NT2/D1 (cell line): ENCODE measurements around the gene VLDLR.

Experiments
- DNase-seq: peaks from one replicate; pipeline ENCODE4 v3.0.0-alpha.2; 2011; ENCODE audit warnings: low read depth, low spot score
- H3K27me3 ChIP-seq: 2 replicates; pipeline ENCODE4 v1.6.0; 2011; ENCODE audit warnings: mild to moderate bottlenecking; ENCODE audit not compliant: insufficient read length, insufficient read depth
- H3K36me3 ChIP-seq: 2 replicates; pipeline ENCODE4 v1.6.1; 2011; ENCODE audit warnings: mild to moderate bottlenecking, low read length, mixed read lengths; ENCODE audit not compliant: insufficient read depth, insufficient read length
- H3K4me1 ChIP-seq: 2 replicates; pipeline ENCODE4 v1.5.1; 2011; ENCODE audit not compliant: insufficient read depth, insufficient read length
- H3K4me3 ChIP-seq: 2 replicates; pipeline ENCODE4 v1.5.1; 2011; ENCODE audit warnings: low read depth; ENCODE audit not compliant: insufficient read length
- H3K9ac ChIP-seq: 2 replicates; pipeline ENCODE4 v1.6.0; 2011; ENCODE audit warnings: low read depth; ENCODE audit not compliant: insufficient read length
- H3K9me3 ChIP-seq: 2 replicates; pipeline ENCODE4 v1.5.1; 2011; ENCODE audit warnings: mild to moderate bottlenecking, low read length; ENCODE audit not compliant: insufficient read depth
- SUZ12 ChIP-seq: IDR thresholded peaks from 2 replicates; pipeline ENCODE4 v1.6.1; 2011; ENCODE audit not compliant: insufficient read length, insufficient read depth; ENCODE audit errors: extremely low read depth
- YY1 ChIP-seq: IDR thresholded peaks from 2 replicates; pipeline ENCODE4 v1.6.1; 2011; ENCODE audit not compliant: insufficient read length, insufficient read depth
- ZNF274 ChIP-seq: IDR thresholded peaks from 2 replicates; pipeline ENCODE4 v1.6.1; 2011; ENCODE audit warnings: mild to moderate bottlenecking, low read depth, low read length

VLDLR gene

GRCh38 chr9:2663461-2664173 is 42.0 kb downstream of the VLDLR start:
- H3K9me3 ChIP-seq, result peaks cover 24% of the 10 kb centered on the region; the same call in 1 of the 2 replicates
- no peak overlapping the region for H3K4me3 ChIP-seq
- DNase-seq, result no peak
- H3K36me3 ChIP-seq, result peaks cover under 1% of the 10 kb centered on the region
- no peaks in the 10 kb centered on the region for H3K4me1 ChIP-seq
- TF ChIP-seq ZNF274 (no peak), SUZ12 (no peak), YY1 (no peak)
- H3K9ac ChIP-seq, result no peak overlapping the region
- H3K27me3 ChIP-seq, result no peaks in the 10 kb centered on the region

GRCh38 chr9:2664174-2665065 is 42.8 kb downstream of the VLDLR start:
- Histone ChIP-seq H3K9me3 (peaks cover 24% of the 10 kb centered on the region; the same call in 1 of the 2 replicates), H3K9ac (no peak overlapping the region), H3K4me1 (no peaks in the 10 kb centered on the region), H3K36me3 (no peaks in the 10 kb centered on the region), H3K27me3 (no peaks in the 10 kb centered on the region), H3K4me3 (no peak overlapping the region)
- DNase-seq, result no peak
- TF ChIP-seq YY1 (no peak), ZNF274 (no peak), SUZ12 (no peak)

- TF ChIP-seq ZNF274 (no peak), SUZ12 (no peak)
- no peak for DNase-seq
- Histone ChIP-seq H3K9me3 (peaks cover 24% of the 10 kb centered on the region; the same call in 1 of the 2 replicates), H3K4me3 (no peak overlapping the region), H3K36me3 (no peaks in the 10 kb centered on the region), H3K9ac (no peak overlapping the region), H3K4me1 (no peaks in the 10 kb centered on the region), H3K27me3 (no peaks in the 10 kb centered on the region)
These were observed 45.0 kb downstream of the VLDLR start for GRCh38 chr9:2666569-2666968.

- no peak for DNase-seq
- Histone ChIP-seq H3K27me3 (no peaks in the 10 kb centered on the region), H3K36me3 (no peaks in the 10 kb centered on the region), H3K4me1 (no peaks in the 10 kb centered on the region), H3K4me3 (no peak overlapping the region), H3K9ac (no peak overlapping the region), H3K9me3 (0 out of 2 replicates have a peak, but pooled peaks cover 2% of the 10 kb centered on the region)
- TF ChIP-seq YY1 (no peak), ZNF274 (no peak), SUZ12 (no peak)
These were observed 51.6 kb downstream of the VLDLR start for GRCh38 chr9:2673161-2673560.

GRCh38 chr9:2674141-2674824 is 52.7 kb downstream of the VLDLR start:
- Histone ChIP-seq H3K27me3 (no peaks in the 10 kb centered on the region), H3K9me3 (no peaks in the 10 kb centered on the region), H3K36me3 (no peaks in the 10 kb centered on the region), H3K9ac (no peak overlapping the region), H3K4me3 (no peak overlapping the region), H3K4me1 (no peaks in the 10 kb centered on the region)
- DNase-seq, result no peak
- TF ChIP-seq YY1 (no peak), SUZ12 (no peak), ZNF274 (no peak)

DNA sequence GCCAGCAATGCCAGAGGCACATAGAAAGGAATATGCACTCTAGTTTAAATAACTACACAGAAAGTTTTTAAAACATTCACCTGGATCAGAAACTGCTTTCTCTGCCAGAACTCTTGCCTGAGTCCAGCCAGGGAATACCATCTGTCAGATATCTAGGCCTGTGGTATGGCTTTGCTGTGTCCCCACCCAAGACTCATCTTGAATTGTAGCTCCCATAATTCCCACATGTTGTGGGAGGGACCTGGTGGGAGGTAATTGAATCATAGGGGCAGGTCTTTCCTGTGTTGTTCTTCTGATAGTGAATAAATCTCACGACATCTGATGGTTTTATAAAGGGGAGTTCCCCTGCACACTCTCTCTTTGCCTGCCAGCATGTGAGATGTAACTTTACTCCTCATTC is 54.2 kb downstream of the VLDLR start:
- Histone ChIP-seq H3K9ac (no peak overlapping the region), H3K4me1 (no peaks in the 10 kb centered on the region), H3K36me3 (no peaks in the 10 kb centered on the region), H3K27me3 (no peaks in the 10 kb centered on the region), H3K4me3 (no peak overlapping the region), H3K9me3 (no peaks in the 10 kb centered on the region)
- DNase-seq, result no peak
- no peak for TF ChIP-seq SUZ12
- no peak for TF ChIP-seq YY1
- no peak for TF ChIP-seq ZNF274

GRCh38 chr9:2676466-2676865 is 54.9 kb downstream of the VLDLR start:
- no peaks in the 10 kb centered on the region for H3K36me3 ChIP-seq
- H3K27me3 ChIP-seq, result no peaks in the 10 kb centered on the region
- no peak overlapping the region for H3K4me3 ChIP-seq
- TF ChIP-seq ZNF274 (no peak), SUZ12 (no peak), YY1 (no peak)
- no peak overlapping the region for H3K9ac ChIP-seq
- no peaks in the 10 kb centered on the region for H3K9me3 ChIP-seq
- no peak for DNase-seq
- no peaks in the 10 kb centered on the region for H3K4me1 ChIP-seq
